BLaER1 treated with 17β-estradiol and CSF1 and Interleukin-3, amounts not matched to agents 10 nM and 100 nM (cell line): Measurements from ENCODE around the gene SYT7.
"Not testable (repeated sequence)": the region's sequence is repeated elsewhere in the genome, so short reads cannot be mapped to it uniquely, and the experiment has no call there.

Experiments used
- H3K27ac ChIP-seq, 11 experiments: shearing (Covaris generic); formaldehyde crosslinking; 2 replicates each; pipeline ENCODE4 v1.8.1; 2022
- H3K27me3 ChIP-seq, 11 experiments: shearing (Covaris generic); formaldehyde crosslinking; 2 replicates each; pipeline ENCODE4 v1.8.1; 2022
- H3K36me3 ChIP-seq, 11 experiments: shearing (Covaris generic); formaldehyde crosslinking; 2 replicates each; pipeline ENCODE4 v1.8.1; 2022
- H3K4me1 ChIP-seq, 10 experiments: shearing (Covaris generic); formaldehyde crosslinking; 2 replicates each; pipeline ENCODE4 v1.8.1; 2022
- H3K4me2 ChIP-seq, 11 experiments: shearing (Covaris generic); formaldehyde crosslinking; 2 replicates each; pipeline ENCODE4 v1.8.1; 2022
- H3K4me3 ChIP-seq, 10 experiments: shearing (Covaris generic); formaldehyde crosslinking; 2 replicates each; pipeline ENCODE4 v1.8.1; 2022
- H3K9ac ChIP-seq, 11 experiments: shearing (Covaris generic); formaldehyde crosslinking; 2 replicates each; pipeline ENCODE4 v1.8.1; 2022
- H3K9me3 ChIP-seq, 11 experiments: shearing (Covaris generic); formaldehyde crosslinking; replicated peaks in 1 of 11; 2 replicates each; pipeline ENCODE4 v1.8.1; 2022
- H4K20me1 ChIP-seq, 11 experiments: shearing (Covaris generic); formaldehyde crosslinking; 2 replicates each; pipeline ENCODE4 v1.8.1; 2022
- Cebpa-rat ChIP-seq, 11 experiments: shearing (Covaris generic); IDR thresholded peaks; 2 replicates each; pipeline ENCODE4 v1.8.1; 2022

SYT7 gene

DNA sequence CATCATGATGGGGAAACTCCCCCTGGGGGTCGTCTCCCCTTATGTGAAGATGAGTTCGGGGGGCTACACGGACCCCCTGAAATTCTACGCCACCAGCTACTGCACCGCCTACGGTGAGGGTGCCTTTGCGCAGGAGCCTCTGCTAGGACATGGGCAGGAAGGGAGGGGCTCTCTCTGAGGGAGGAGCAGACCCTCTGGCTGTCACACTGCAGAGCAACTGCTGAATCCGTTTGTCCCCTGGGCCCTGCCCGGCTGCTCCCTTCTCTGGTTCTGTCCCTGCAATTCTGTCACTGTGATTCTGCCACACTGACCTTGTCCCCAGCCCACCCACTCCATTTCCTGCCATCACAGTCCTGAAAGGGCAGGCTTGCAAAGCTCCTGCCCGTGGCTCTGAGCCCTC is 99.1 kb downstream of the SYT7 start:
- H3K4me2 ChIP-seq = peak overlapping the region; percentile 14 to 95 (median 79); a peak in 19 of 22 replicates
- H3K4me3 ChIP-seq = peak overlapping the region in 1 of 10 experiments; percentile 7; a peak in 1 of 20 replicates
- no peaks in the 10 kb centered on the region for H3K36me3 ChIP-seq
- H3K9me3 ChIP-seq = no peaks in the 10 kb centered on the region
- H3K27ac ChIP-seq = no peak overlapping the region
- peaks cover 19 to 49% (median 33%) of the 10 kb centered on the region in 10 experiments; a peak in 19 of 20 replicates for H3K4me1 ChIP-seq
- peaks cover 5 to 68% (median 31%) of the 10 kb centered on the region in 11 experiments; a peak in 17 of 22 replicates for H4K20me1 ChIP-seq
- TF ChIP-seq Cebpa-rat (IDR thresholded peaks at IDR 0.05) = no peak
- H3K9ac ChIP-seq = peak overlapping the region in 7 of 11 experiments; percentile 6 to 59 (median 42); a peak in 11 of 22 replicates
- H3K27me3 ChIP-seq = no peaks in the 10 kb centered on the region

DNA sequence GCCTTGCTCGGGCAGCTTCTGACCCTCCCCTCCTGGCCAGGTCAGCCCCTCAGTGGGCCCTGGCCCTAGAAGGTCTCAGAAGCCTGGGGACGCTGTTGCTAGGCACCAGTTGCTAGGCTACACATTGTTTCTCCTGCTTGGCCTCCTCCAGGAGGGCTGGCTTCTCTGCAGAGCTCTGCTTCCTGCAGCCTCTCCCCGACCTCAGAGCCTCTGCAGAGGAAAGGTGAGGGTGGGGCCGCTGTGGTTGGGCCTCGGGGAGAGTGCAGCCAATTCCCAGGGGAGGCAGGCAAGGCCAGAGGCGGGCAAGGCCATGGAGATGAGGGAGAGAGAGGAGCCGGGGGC is 99.9 kb downstream of the SYT7 start:
- H3K4me2 ChIP-seq = peak overlapping the region; percentile 21 to 95 (median 79); a peak in 18 of 22 replicates
- no peak for TF ChIP-seq Cebpa-rat (IDR thresholded peaks at IDR 0.05)
- H3K27ac ChIP-seq = no peak overlapping the region
- H4K20me1 ChIP-seq = peaks cover 5 to 66% (median 31%) of the 10 kb centered on the region in 11 experiments; a peak in 17 of 22 replicates
- peak overlapping the region in 3 of 11 experiments; percentile 39 to 59 (median 42); a peak in 3 of 22 replicates for H3K9ac ChIP-seq
- H3K4me3 ChIP-seq = no peak overlapping the region
- no peaks in the 10 kb centered on the region for H3K36me3 ChIP-seq
- H3K4me1 ChIP-seq = peaks cover 16 to 41% (median 28%) of the 10 kb centered on the region in 10 experiments; a peak in 19 of 20 replicates
- no peaks in the 10 kb centered on the region for H3K27me3 ChIP-seq
- H3K9me3 ChIP-seq = no peaks in the 10 kb centered on the region

DNA sequence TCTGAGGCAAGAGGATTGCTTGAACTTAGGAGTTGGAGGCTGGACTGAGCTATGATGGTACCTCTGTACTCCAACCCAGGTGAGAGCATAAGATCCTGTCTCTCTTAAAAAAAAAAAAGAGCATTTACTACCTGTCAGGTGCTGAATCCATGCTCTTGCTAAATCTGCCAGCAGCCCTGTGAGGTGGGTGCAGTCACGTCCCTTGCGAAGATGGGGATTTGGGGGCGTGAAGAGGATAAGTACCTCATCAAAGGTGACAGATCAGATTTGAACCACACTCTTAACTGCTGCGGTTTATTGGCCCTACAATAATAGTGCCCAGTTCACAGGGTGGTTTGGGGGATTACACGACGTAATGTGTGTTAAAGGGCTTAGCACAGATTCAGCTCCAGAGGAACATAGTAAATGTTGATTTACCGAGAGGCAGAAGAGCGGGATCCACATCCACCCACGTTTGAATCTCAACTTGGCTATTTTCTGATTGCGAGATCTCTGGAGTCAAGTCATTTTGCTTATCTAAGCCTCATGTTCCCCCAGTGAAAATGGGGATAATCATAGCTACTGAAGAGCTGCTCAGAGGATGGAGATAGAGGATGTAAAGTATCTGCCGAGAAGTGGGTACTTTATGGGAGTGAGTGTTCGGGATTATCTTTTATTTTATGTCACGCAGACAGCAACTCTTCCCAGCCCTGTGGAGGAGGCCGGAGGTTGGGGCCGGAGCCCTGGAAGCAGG is 100.4 kb downstream of the SYT7 start:
- Histone ChIP-seq H3K9me3 (no peaks in the 10 kb centered on the region), H3K27me3 (no peaks in the 10 kb centered on the region), H4K20me1 (peaks cover 5 to 64% (median 31%) of the 10 kb centered on the region in 11 experiments; a peak in 16 of 22 replicates), H3K9ac (peak overlapping the region in 2 of 11 experiments; percentile 42 to 59; a peak in 3 of 22 replicates), H3K27ac (no peak overlapping the region), H3K36me3 (no peaks in the 10 kb centered on the region), H3K4me3 (no peak overlapping the region), H3K4me2 (peak overlapping the region in 10 of 11 experiments; percentile 25 to 95 (median 80); a peak in 16 of 22 replicates), H3K4me1 (peaks cover 10 to 37% (median 26%) of the 10 kb centered on the region in 10 experiments; a peak in 19 of 20 replicates)
- TF ChIP-seq Cebpa-rat (IDR thresholded peaks at IDR 0.05) = no peak

DNA sequence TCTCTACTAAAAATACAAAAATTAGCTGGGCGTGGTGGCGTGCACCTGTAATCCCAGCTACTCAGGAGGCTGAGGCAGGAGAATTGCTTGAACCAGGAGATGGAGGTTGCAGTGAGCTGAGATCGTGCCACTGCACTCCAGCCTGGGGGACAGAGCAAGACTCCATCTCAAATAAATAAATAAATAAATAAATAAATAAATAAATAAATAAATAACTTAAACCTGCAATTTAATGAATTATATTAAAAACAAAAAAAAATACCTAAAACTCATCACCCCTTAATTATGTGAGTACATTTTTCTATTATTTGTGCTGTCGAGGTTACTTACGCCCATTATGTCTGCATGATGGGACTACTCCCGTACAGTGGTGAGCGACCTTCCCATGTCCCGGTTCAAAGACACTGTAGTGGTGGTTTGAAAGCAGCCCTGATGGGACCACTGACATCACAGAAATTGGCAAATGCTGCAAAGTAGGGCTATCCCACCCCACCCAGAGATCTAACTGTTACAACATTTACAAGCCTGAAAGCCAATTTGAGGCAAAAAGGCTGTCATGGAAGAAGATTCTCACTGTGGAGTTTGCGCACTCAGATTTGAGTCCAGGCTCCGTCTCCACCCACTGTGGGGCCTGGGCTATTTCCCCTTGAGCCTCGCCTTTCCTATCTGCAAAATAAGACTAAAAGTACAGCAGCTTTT is 101.4 kb downstream of the SYT7 start:
- not testable (repeated sequence) for H3K4me3 ChIP-seq, H3K36me3 ChIP-seq, H3K4me2 ChIP-seq, H3K27me3 ChIP-seq, H3K9ac ChIP-seq, H3K27ac ChIP-seq, H3K9me3 ChIP-seq
- Histone ChIP-seq H3K4me1 (peaks cover 9 to 37% (median 24%) of the 10 kb centered on the region in 10 experiments; a peak in 19 of 20 replicates), H4K20me1 (peaks cover 5 to 66% (median 30%) of the 10 kb centered on the region in 11 experiments; a peak in 16 of 22 replicates)

DNA sequence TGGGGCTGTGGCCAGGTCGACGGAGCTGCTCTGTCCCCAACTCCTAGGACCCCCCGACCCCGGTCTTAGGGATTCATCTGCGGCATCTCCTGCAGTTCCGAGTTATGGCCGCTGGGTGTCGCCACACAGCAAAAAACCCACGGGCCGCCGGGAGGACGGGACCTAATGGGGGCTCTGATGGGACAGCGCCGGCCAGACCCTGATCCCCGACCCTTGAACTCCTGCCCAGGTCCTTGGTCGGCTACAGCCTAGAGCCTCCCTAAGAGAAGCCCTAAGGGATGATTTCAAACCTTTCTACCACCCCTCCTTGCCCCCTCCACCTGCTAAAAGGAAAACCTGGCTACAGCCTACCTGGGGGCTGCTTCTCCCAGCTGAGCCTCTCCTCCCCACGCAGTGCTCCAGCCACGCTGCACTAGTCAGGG is 103.1 kb downstream of the SYT7 start:
- TF ChIP-seq Cebpa-rat (IDR thresholded peaks at IDR 0.05) = no peak
- H3K9ac ChIP-seq = no peak overlapping the region; a peak in 1 of 22 replicates
- H4K20me1 ChIP-seq = peaks cover 5 to 72% (median 33%) of the 10 kb centered on the region in 11 experiments; a peak in 16 of 22 replicates
- no peak overlapping the region for H3K4me3 ChIP-seq
- no peaks in the 10 kb centered on the region for H3K9me3 ChIP-seq
- H3K27ac ChIP-seq = no peak overlapping the region
- H3K4me2 ChIP-seq = peak overlapping the region in 7 of 11 experiments; percentile 1 to 43 (median 34); a peak in 7 of 22 replicates
- H3K27me3 ChIP-seq = no peaks in the 10 kb centered on the region
- H3K4me1 ChIP-seq = peaks cover 19 to 42% (median 27%) of the 10 kb centered on the region in 10 experiments
- peaks cover 0 to 14% (median 5%) of the 10 kb centered on the region in 11 experiments; a peak in 5 of 22 replicates for H3K36me3 ChIP-seq

DNA sequence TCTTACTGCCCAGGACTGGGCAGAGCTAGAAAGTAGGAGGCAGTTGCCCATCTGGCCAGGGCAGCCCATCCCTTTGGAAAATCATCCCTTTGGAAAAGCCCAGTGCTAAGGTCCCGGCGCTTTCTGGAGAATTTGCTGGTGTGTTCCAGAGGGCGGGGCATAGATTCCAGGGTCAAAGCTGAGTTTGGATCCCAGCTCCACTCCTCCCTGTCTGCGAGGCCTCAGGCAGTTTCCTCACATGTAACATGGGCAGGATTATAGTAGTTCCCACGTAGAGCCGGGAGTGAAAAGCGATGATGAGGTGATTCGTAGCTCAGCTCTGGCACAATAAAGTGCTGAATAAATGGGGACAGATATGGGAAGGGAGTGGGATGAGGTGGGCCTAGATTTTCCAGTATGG is 103.8 kb downstream of the SYT7 start:
- Histone ChIP-seq H3K4me1 (peaks cover 16 to 45% (median 25%) of the 10 kb centered on the region in 10 experiments), H3K27me3 (no peaks in the 10 kb centered on the region), H3K4me2 (no peak overlapping the region), H3K9me3 (no peaks in the 10 kb centered on the region), H3K36me3 (peaks cover 0 to 18% (median 5%) of the 10 kb centered on the region in 11 experiments; a peak in 5 of 22 replicates), H3K27ac (no peak overlapping the region), H3K9ac (no peak overlapping the region), H3K4me3 (no peak overlapping the region), H4K20me1 (peaks cover 4 to 66% (median 28%) of the 10 kb centered on the region in 11 experiments; a peak in 16 of 22 replicates)
- no peak for TF ChIP-seq Cebpa-rat (IDR thresholded peaks at IDR 0.05)

DNA sequence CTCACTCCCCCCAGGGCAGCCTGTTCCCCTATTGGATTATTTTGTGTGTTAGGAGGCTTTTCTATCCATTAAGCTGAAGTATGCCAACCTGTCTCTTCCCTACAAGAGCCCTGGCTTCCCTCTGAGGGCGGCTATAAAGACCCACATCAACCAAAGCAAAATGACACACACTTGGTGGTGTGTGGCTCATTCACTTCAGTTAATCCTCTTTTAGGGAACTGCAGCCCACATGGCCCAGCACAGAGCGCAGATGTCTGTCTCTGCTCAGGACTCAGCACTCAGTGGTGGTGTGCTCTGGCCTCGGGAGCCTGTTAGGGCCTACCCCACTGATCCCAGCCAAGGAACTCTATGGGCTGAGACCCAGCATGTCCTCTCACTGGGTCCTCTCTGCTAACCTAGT is 104.5 kb downstream of the SYT7 start:
- no peak overlapping the region for H3K4me2 ChIP-seq
- no peaks in the 10 kb centered on the region for H3K27me3 ChIP-seq

DNA sequence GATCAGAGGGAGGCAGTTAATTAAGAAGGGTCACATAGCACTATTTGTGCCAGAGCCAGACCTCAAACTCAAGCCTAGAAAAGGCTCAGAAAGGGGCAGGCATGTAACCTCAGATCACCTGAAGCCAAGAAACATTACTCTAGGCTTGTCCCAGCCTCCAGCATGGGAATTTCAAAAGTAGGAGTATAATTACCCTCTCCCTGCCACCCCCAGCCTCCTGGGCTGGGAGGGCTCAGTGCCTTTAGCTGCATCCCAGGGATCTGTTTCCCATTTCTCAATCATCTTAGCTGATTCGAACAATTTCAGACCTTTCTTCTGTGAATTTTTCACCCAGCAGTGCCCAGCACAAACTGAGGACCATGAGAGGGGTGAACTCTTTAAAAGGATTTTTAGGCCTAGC is 105.4 kb downstream of the SYT7 start:
- H3K27ac ChIP-seq = no peak overlapping the region
- peaks cover 0 to 36% (median 11%) of the 10 kb centered on the region in 10 experiments; a peak in 14 of 20 replicates for H3K4me1 ChIP-seq
- peaks cover 4 to 32% (median 16%) of the 10 kb centered on the region in 11 experiments; a peak in 15 of 22 replicates for H3K36me3 ChIP-seq
- TF ChIP-seq Cebpa-rat (IDR thresholded peaks at IDR 0.05) = no peak
- no peak overlapping the region for H3K9ac ChIP-seq
- peaks cover 0 to 51% (median 13%) of the 10 kb centered on the region in 11 experiments; a peak in 15 of 22 replicates for H4K20me1 ChIP-seq
- no peak overlapping the region for H3K4me3 ChIP-seq
- H3K27me3 ChIP-seq = no peaks in the 10 kb centered on the region
- no peak overlapping the region for H3K4me2 ChIP-seq
- H3K9me3 ChIP-seq = no peaks in the 10 kb centered on the region

More for the DNA sequence above, 104.5 kb downstream of the SYT7 start:
- Histone ChIP-seq H3K27ac (no peak overlapping the region), H3K4me3 (no peak overlapping the region), H3K9me3 (no peaks in the 10 kb centered on the region), H4K20me1 (peaks cover 0 to 59% (median 20%) of the 10 kb centered on the region in 11 experiments; a peak in 16 of 22 replicates), H3K36me3 (peaks cover 0 to 22% (median 7%) of the 10 kb centered on the region in 11 experiments; a peak in 9 of 22 replicates), H3K4me1 (peaks cover 8 to 44% (median 19%) of the 10 kb centered on the region in 10 experiments), H3K9ac (no peak overlapping the region)
- no peak for TF ChIP-seq Cebpa-rat (IDR thresholded peaks at IDR 0.05)
